Measurements from ENCODE around the gene ADD2.

Gene ADD2

GRCh38 chr2:70795164-70795995 lies 27.4 kb upstream of the ADD2 start:
- no peak for TF ChIP-seq CTCF (IDR thresholded peaks at IDR 0.05; ENCODE audit: low read depth, low read length)
- H3K4me3 ChIP-seq (replicated peaks in 1 of 2; ENCODE audit: low read depth in 2 of 2, low read length in 2 of 2), result no peak overlapping the region
- no peak for DNase-seq (ENCODE audit: low read depth in 2 of 2)

DNA sequence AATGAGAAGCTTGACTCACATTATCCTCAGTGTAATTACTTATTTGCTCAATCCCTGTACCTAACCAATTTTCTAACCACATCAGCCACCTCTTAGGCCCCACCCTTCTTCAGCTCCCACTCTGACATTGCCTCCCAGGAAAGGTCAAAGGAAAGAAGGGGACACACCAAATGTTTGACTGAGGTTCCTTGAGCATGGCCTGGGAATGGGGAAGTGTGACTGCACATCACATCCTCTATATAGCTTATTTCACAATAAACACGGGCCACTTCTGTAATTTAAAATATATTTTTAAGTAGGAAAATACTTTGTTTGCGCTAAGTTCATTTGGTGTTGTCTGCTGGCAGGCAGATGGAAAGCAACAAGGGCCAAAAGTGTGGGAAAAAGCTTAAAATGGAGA lies 25.4 kb upstream of the ADD2 start:
- no peak overlapping the region for H3K4me3 ChIP-seq (replicated peaks in 1 of 2; ENCODE audit: low read depth in 2 of 2, low read length in 2 of 2)
- no peak for DNase-seq (ENCODE audit: low read depth in 2 of 2)
- TF ChIP-seq CTCF (IDR thresholded peaks at IDR 0.05; ENCODE audit: low read depth, low read length), result no peak

DNA sequence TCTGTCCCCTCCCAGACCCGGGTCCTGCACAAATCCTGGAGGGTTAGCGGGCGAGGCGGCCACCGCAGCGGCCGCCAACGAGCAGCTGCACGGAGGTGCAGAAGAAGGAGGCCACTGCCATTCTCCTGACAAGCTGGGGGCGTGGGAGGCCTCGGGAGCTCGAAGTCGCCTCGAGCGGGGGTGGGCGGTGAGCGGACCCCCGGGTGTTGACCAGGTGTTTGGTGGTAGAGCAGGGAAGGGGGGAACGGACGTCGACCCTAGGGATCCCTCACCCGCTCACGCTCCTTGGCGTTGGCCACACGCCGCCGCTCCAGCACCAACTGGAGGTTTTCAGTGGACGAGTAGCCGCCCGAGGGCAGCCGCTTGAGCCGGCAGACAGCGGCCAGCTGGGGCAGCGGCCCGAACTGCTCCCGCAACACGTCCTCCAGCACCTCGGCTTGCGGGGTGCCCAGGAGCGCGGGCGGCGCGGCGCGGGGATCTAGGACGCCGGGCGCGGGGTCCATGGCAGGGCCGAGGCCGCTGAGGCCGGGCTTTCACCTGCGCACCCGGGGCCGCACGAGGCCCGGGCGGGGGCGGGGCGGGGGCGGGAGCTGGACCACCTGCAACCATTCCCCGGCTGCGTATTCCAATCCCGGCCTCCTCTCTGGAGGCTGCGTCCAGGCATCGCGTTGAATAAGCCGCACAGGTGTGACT lies 22.3 kb upstream of the ADD2 start, which contains the start of gene FIGLA:
Gene FIGLA (minus strand): TSS at position 508 of the 693 bp plus-strand sequence. CDS start 5 bp downstream, at position 503.
- no peak for DNase-seq (ENCODE audit: low read depth in 2 of 2)
- no peak for TF ChIP-seq CTCF (IDR thresholded peaks at IDR 0.05; ENCODE audit: low read depth, low read length)

GRCh38 chr2:70789304-70790135 lies 21.5 kb upstream of the ADD2 start:
- DNase-seq (ENCODE audit: low read depth in 2 of 2), result peak; percentile 60
- TF ChIP-seq CTCF (IDR thresholded peaks at IDR 0.05; ENCODE audit: low read depth, low read length), result peak; percentile 60
- no peak overlapping the region for H3K4me3 ChIP-seq (replicated peaks in 1 of 2; ENCODE audit: low read depth in 2 of 2, low read length in 2 of 2)

More for the DNA sequence above, 22.3 kb upstream of the ADD2 start, which contains the start of gene FIGLA:
- no peak within 1 kb of the TSS for H3K4me3 ChIP-seq (replicated peaks in 1 of 2; ENCODE audit: low read depth in 2 of 2, low read length in 2 of 2)

DNA sequence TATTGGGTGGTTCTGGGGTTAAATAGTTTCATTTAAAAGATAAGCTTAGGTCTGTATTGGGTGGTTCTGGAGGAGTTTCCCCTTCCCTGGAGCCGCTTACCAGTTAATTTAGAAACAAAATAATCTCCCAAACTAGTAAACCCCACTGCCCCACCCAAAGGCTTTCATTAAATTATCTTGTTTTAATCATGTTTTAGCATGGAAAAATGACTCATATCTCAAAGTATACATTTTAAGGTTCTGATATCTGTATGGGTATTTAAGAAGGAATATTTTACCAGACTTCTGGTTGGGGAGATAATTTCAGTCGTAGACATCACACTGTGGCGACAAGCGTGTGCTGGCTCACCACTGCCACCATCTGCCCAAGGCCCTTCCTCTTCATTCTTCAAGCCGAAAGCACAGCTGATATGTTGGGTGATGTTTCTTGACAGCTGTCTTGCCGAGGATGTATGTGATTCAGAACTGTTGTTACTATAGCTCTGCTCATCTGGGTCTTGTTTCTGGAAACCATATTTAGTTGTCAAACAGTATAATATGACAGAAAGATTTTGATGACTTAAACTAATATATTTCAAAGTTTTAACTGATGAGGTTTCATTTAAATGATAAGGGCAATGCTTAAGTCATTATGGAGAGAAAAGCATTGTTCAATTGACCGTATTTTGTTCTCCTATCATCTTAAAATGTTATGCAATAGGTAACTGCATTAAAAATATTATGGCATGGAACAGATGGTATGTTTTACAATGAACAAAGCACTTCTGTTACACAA lies 17.3 kb upstream of the ADD2 start:
- TF ChIP-seq CTCF (IDR thresholded peaks at IDR 0.05; ENCODE audit: low read depth, low read length), result peak; percentile 48
- peak; percentile 27 to 32 for DNase-seq (ENCODE audit: low read depth in 2 of 2)
- H3K4me3 ChIP-seq (replicated peaks in 1 of 2; ENCODE audit: low read depth in 2 of 2, low read length in 2 of 2), result no peak overlapping the region

DNA sequence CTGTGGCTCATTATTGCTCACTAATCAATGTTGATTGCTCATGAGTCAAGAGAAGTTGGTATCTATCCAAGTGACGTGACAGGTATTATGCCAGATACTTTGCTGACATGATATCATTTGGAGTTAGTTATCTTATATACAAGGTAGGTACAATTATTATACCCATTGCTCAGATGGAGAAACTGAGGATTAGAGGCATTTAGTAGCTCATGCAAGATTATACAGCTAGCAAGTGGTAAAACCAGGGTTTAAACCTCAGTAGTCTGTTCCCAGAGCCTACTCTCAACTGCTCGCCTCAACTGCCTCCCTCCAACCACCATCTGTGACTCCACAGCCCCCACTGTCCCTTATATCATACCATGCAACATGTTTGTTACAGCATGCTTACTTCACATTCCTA lies 16.3 kb upstream of the ADD2 start:
- no peak for TF ChIP-seq CTCF (IDR thresholded peaks at IDR 0.05; ENCODE audit: low read depth, low read length)
- no peak overlapping the region for H3K4me3 ChIP-seq (replicated peaks in 1 of 2; ENCODE audit: low read depth in 2 of 2, low read length in 2 of 2)
- DNase-seq (ENCODE audit: low read depth in 2 of 2), result no peak

Data from cardiac fibroblast (primary cell).